ENCODE data around the gene SLC35B4.

Gene SLC35B4

GRCh38 chr7:134315679-134316538 is 821 bp downstream of the SLC35B4 start:
- Histone ChIP-seq H3K4me3 (ENCODE audit: insufficient read depth, low read length, poor library complexity, severe bottlenecking) (peak overlapping the region; percentile 81), H3F3A (ENCODE audit: insufficient read depth) (no peaks in the 10 kb centered on the region), H3K9me2 (replicated peaks; ENCODE audit: insufficient read depth, low read length) (no peaks in the 10 kb centered on the region), H4K20me1 (ENCODE audit: low read depth, low read length) (no peaks in the 10 kb centered on the region), H3K36me3 (ENCODE audit: low read length) (no peaks in the 10 kb centered on the region), H3K27ac (ENCODE audit: low read depth, low read length) (no peak overlapping the region), H3K27me3 (ENCODE audit: low read length) (no peaks in the 10 kb centered on the region), H3K9me3 (ENCODE audit: insufficient read depth, low read length) (no peaks in the 10 kb centered on the region), H2AFZ (ENCODE audit: low read depth, low read length, severe bottlenecking) (peak overlapping the region; percentile 83), H3K4me2 (ENCODE audit: low read depth, low read length, poor library complexity, severe bottlenecking) (peak overlapping the region; percentile 77), H3K9ac (ENCODE audit: low read length) (peak overlapping the region; percentile 76), H3K79me2 (ENCODE audit: insufficient read depth, low read length) (peaks cover 26% of the 10 kb centered on the region; the same call in 1 of the 2 replicates)
- TF ChIP-seq CTCF (IDR thresholded peaks at IDR 0.05; ENCODE audit: insufficient read depth, low read length, poor library complexity, severe bottlenecking) = no peak
- TF ChIP-seq EZH2phosphoT487 (conservative IDR thresholded peaks at IDR 0.05; ENCODE audit: low read length) = no peak

GRCh38 chr7:134313543-134313942 is 3.2 kb downstream of the SLC35B4 start:
- Histone ChIP-seq H3F3A (ENCODE audit: insufficient read depth) (no peaks in the 10 kb centered on the region), H3K9ac (ENCODE audit: low read length) (no peak overlapping the region), H4K20me1 (ENCODE audit: low read depth, low read length) (no peaks in the 10 kb centered on the region), H3K4me3 (ENCODE audit: insufficient read depth, low read length, poor library complexity, severe bottlenecking) (no peak overlapping the region), H3K79me2 (ENCODE audit: insufficient read depth, low read length) (peaks cover 29% of the 10 kb centered on the region; the same call in 1 of the 2 replicates), H3K9me3 (ENCODE audit: insufficient read depth, low read length) (no peaks in the 10 kb centered on the region), H3K36me3 (ENCODE audit: low read length) (no peaks in the 10 kb centered on the region), H3K9me2 (replicated peaks; ENCODE audit: insufficient read depth, low read length) (no peaks in the 10 kb centered on the region), H3K27me3 (ENCODE audit: low read length) (no peaks in the 10 kb centered on the region), H2AFZ (ENCODE audit: low read depth, low read length, severe bottlenecking) (no peak overlapping the region), H3K27ac (ENCODE audit: low read depth, low read length) (no peak overlapping the region), H3K4me2 (ENCODE audit: low read depth, low read length, poor library complexity, severe bottlenecking) (no peak overlapping the region)
- TF ChIP-seq EZH2phosphoT487 (conservative IDR thresholded peaks at IDR 0.05; ENCODE audit: low read length) = no peak
- no peak for TF ChIP-seq CTCF (IDR thresholded peaks at IDR 0.05; ENCODE audit: insufficient read depth, low read length, poor library complexity, severe bottlenecking)

DNA sequence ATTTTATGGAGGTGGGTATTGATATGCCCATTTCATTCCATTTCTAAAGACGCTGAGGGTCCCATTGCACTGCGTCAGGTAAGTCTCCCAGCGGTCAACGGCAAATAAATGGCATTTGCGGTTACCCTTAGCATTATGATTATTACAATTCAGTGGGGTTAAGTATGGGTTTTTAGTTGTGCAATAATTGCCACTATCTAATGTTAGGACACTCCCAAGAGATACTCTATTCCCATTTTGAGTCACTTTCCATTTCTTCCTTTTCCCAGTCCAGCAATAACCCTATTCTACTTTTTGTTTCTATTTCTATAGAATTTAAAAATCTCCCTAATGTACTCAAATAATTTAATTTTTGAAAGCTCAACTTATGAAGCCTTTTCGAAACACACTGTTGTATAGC is 4.0 kb downstream of the SLC35B4 start:
- Histone ChIP-seq H3K27ac (ENCODE audit: low read depth, low read length) (no peak overlapping the region), H3F3A (ENCODE audit: insufficient read depth) (no peaks in the 10 kb centered on the region), H3K9ac (ENCODE audit: low read length) (no peak overlapping the region), H3K79me2 (ENCODE audit: insufficient read depth, low read length) (peaks cover 29% of the 10 kb centered on the region; the same call in 1 of the 2 replicates), H2AFZ (ENCODE audit: low read depth, low read length, severe bottlenecking) (no peak overlapping the region), H3K36me3 (ENCODE audit: low read length) (no peaks in the 10 kb centered on the region), H3K4me3 (ENCODE audit: insufficient read depth, low read length, poor library complexity, severe bottlenecking) (no peak overlapping the region), H4K20me1 (ENCODE audit: low read depth, low read length) (no peaks in the 10 kb centered on the region), H3K9me2 (replicated peaks; ENCODE audit: insufficient read depth, low read length) (no peaks in the 10 kb centered on the region), H3K27me3 (ENCODE audit: low read length) (no peaks in the 10 kb centered on the region), H3K4me2 (ENCODE audit: low read depth, low read length, poor library complexity, severe bottlenecking) (no peak overlapping the region), H3K9me3 (ENCODE audit: insufficient read depth, low read length) (no peaks in the 10 kb centered on the region)
- TF ChIP-seq EZH2phosphoT487 (conservative IDR thresholded peaks at IDR 0.05; ENCODE audit: low read length) = no peak
- no peak for TF ChIP-seq CTCF (IDR thresholded peaks at IDR 0.05; ENCODE audit: insufficient read depth, low read length, poor library complexity, severe bottlenecking)
